ENCODE results near the gene SLC29A2.

The SLC29A2 gene, protein sequence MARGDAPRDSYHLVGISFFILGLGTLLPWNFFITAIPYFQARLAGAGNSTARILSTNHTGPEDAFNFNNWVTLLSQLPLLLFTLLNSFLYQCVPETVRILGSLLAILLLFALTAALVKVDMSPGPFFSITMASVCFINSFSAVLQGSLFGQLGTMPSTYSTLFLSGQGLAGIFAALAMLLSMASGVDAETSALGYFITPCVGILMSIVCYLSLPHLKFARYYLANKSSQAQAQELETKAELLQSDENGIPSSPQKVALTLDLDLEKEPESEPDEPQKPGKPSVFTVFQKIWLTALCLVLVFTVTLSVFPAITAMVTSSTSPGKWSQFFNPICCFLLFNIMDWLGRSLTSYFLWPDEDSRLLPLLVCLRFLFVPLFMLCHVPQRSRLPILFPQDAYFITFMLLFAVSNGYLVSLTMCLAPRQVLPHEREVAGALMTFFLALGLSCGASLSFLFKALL

DNA sequence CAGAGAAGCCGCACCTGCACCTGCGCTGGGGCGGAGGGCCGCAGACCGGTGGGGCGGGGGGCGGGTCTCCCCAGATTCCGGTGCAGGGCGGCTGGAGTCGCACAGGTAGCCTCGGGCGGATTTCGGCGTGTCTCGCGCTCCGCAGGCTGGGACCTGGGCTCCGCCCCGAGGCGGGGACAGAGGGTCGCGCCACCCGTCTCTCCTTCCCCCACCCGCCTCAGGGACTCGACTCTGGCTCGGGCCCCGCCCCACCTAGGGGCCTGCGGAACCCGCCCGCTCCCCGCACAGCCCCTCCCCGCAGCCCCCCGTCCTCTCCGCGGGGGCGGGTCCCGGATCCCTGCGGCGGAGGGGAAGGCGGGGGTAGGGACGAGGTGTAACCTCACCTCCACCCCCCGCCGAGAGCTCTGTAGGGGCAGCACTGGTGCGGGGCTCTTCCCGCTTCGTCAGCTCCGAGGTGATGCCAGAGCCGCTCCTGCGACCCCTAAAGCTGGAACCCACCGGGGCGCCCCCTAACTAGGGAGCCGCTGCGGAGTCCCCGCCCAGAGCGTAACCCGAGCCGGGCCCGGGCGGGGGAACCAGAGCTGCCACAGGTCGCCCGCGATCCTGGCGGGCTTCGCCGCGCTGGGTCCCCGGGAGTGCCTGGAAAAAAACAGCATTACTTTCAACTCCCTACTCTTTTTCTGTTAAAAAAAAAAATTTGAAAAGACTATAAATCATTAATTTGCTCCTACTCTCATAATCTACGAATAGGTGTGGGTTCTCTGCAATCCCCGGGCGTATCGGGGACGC, at the start of gene SLC29A2:
TSS of gene SLC29A2 (minus strand) at position 134 of the 789 bp plus-strand sequence. CDS start 169 bp downstream, outside the sequence.
- Histone ChIP-seq H3K4me1 (ENCODE audit: insufficient read depth, low read length) (peaks cover 14% of the 10 kb centered on the region), H3K27me3 (ENCODE audit: insufficient read depth, low read length) (no peaks in the 10 kb centered on the region), H3K9ac (ENCODE audit: low read depth, low read length) (peak within 1 kb of the TSS; percentile 98), H3K9me3 (ENCODE audit: insufficient read depth, low read depth, low read length) (no peaks in the 10 kb centered on the region), H3K4me3 (ENCODE audit: low read length) (peak within 1 kb of the TSS; percentile 98), H3K27ac (ENCODE audit: low read length) (peak within 1 kb of the TSS; percentile 94), H3K36me3 (ENCODE audit: insufficient read depth, low read depth, low read length) (peaks cover 31% of the 10 kb centered on the region)

DNA sequence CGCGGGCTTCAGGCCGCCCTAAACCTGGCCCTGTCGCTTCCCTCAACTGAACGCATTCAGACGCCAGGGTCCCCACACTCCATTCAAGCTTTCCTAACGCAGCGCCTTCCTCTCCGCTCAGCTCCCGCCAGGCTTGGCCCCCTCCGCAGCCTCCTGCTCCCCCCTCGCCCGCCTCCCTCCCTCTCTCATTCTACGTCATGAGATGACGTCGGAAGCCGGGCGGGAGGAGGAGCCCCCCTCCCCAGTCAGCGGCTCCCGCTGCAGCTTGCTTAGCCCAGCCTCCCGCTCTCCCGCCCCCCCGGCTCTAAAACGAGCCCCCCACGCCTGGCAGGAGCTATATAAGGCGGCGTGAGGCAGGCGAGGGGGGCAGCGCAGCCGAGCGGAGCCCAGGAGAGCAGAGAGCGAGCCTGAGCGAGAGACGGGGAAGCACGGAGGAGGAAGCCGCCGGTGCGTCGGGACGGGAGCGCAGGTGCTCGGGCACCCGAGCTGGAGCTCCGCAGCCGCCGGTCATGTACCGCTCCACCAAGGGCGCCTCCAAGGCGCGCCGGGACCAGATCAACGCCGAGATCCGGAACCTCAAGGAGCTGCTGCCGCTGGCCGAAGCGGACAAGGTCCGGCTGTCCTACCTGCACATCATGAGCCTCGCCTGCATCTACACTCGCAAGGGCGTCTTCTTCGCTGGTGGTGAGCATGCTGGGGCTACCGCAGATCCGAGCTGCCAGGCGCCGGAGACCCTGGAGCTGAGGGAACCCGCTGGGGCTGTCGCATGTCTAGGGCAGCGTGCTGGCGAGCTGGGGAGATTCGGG, 49.3 kb upstream of the SLC29A2 start, which contains the start of gene NPAS4:
TSS of gene NPAS4 (plus strand) at position 365 of the 806 bp plus-strand sequence. CDS start at position 510, 145 bp downstream.
- H3K9me3 ChIP-seq (ENCODE audit: insufficient read depth, low read depth, low read length): no peaks in the 10 kb centered on the region
- peaks cover 5% of the 10 kb centered on the region; the same call in 1 of the 2 replicates for H3K36me3 ChIP-seq (ENCODE audit: insufficient read depth, low read depth, low read length)
- peaks cover 19% of the 10 kb centered on the region for H3K4me1 ChIP-seq (ENCODE audit: insufficient read depth, low read length)
- no peak within 1 kb of the TSS for H3K27ac ChIP-seq (ENCODE audit: low read length)
- H3K27me3 ChIP-seq (ENCODE audit: insufficient read depth, low read length): peaks cover 34% of the 10 kb centered on the region
- H3K4me3 ChIP-seq (ENCODE audit: low read length): peak within 1 kb of the TSS; percentile 68
- H3K9ac ChIP-seq (ENCODE audit: low read depth, low read length): peak within 1 kb of the TSS; percentile 63; the same call in 1 of the 2 replicates

DNA sequence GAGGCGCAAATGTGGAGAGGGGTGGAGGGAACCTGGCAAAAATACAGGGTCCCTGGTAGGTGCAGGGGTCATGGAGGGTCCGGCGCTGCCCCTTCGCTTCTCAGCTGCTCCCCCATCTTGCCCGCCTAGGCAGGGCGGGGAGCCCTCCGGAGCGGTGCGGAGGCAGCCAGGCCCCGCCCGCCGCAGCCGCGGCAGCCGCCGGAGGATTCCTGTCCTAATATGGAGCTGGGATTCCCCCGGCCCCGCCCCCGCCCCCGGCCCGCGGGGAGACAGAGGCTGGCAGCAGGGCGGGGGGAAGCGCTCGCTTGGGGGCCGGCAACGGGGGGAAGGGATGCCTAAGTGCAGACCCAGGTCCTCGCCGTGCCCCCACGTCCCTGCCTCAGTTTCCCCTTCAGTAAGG, 48.3 kb upstream of the SLC29A2 start:
- Histone ChIP-seq H3K4me3 (ENCODE audit: low read length) (peak overlapping the region; percentile 68), H3K27ac (ENCODE audit: low read length) (no peak overlapping the region), H3K36me3 (ENCODE audit: insufficient read depth, low read depth, low read length) (0 out of 2 replicates have a peak, but pooled peaks cover 5% of the 10 kb centered on the region), H3K9ac (ENCODE audit: low read depth, low read length) (peak overlapping the region; percentile 63; the same call in 1 of the 2 replicates), H3K4me1 (ENCODE audit: insufficient read depth, low read length) (peaks cover 24% of the 10 kb centered on the region), H3K9me3 (ENCODE audit: insufficient read depth, low read depth, low read length) (no peaks in the 10 kb centered on the region), H3K27me3 (ENCODE audit: insufficient read depth, low read length) (peaks cover 34% of the 10 kb centered on the region)

DNA sequence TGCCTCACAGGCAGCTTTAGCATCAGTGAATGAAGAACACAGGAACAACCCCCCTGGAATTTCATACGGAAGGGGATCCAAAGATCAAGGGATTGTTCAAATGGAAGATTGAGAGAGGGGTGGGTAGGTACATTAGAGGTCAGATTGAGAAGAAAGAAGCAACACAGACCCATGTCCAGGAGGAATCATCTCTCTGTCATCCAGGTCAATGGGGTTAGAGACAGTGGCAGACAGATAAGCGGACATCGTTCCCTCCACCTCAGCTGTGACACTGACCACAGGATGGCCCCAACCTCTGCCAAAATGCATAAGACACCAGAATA, 47.4 kb upstream of the SLC29A2 start:
- Histone ChIP-seq H3K9ac (ENCODE audit: low read depth, low read length) (no peak overlapping the region), H3K27me3 (ENCODE audit: insufficient read depth, low read length) (peaks cover 34% of the 10 kb centered on the region), H3K36me3 (ENCODE audit: insufficient read depth, low read depth, low read length) (0 out of 2 replicates have a peak, but pooled peaks cover 3% of the 10 kb centered on the region), H3K4me3 (ENCODE audit: low read length) (no peak overlapping the region; the same call in 1 of the 2 replicates), H3K9me3 (ENCODE audit: insufficient read depth, low read depth, low read length) (no peaks in the 10 kb centered on the region), H3K4me1 (ENCODE audit: insufficient read depth, low read length) (peaks cover 32% of the 10 kb centered on the region), H3K27ac (ENCODE audit: low read length) (no peak overlapping the region)

DNA sequence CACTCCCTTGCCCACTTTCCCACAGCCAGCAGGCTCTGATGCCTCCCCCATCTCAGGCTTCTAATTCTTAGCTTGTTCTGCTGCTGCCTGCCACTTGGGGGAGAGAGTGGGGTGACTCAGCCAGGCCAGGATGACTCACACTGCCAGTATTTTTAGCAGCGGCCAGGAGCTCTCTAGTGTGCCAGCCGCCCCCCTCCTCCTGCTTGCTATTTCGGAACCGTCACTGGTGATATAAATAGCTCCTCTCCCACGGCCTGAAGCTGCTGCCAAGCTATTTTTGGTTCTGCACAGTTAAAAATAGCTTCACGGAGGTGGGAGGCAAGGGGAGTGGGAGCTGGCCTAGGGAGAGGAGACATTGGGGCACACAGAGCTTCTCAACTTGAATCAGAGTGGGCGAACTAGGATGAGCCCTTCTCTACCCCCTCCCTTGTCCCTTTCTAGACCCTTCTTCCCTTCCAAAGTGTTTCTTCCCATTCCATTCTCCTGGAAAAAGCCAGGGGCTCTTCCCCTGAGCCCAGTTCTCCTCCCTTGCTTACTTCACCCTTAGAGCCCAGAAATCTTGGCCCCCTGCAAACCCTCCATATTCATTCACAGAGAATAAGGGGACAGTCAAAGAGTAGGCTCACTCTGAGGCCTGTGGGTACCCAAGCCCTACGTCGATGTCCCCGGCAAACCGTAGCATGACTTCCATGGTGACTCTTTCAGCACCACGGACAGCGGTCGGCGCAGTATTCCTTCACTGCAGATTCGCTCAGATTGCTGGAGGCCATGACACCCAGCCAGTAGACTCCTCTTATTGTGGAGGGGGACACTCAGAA, 46.8 kb upstream of the SLC29A2 start:
- Histone ChIP-seq H3K4me3 (ENCODE audit: low read length) (peak overlapping the region; percentile 29; the same call in 1 of the 2 replicates), H3K27ac (ENCODE audit: low read length) (no peak overlapping the region), H3K36me3 (ENCODE audit: insufficient read depth, low read depth, low read length) (no peaks in the 10 kb centered on the region), H3K27me3 (ENCODE audit: insufficient read depth, low read length) (peaks cover 34% of the 10 kb centered on the region), H3K4me1 (ENCODE audit: insufficient read depth, low read length) (peaks cover 38% of the 10 kb centered on the region), H3K9me3 (ENCODE audit: insufficient read depth, low read depth, low read length) (no peaks in the 10 kb centered on the region), H3K9ac (ENCODE audit: low read depth, low read length) (peak overlapping the region; percentile 45; the same call in 1 of the 2 replicates)

DNA sequence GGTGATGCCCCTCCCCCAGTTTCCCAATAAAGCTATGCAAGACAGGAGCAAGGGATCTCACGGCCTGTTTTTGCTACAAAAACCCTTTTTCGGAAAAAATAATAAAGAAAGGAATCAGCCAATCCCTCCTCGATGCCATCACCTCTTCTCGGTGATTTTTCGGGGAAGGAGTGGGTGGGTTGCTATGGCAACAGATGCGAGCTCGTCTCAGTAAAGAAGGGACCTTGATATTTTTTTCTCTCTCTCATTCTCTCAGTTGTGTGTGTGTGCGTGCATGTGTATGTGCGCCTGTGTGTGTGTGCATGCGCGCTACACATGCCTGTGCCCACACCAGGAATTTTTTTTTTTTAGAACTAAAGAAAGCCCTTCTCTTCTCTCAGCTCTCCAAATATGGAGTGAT, 45.4 kb upstream of the SLC29A2 start:
- Histone ChIP-seq H3K4me1 (ENCODE audit: insufficient read depth, low read length) (peaks cover 40% of the 10 kb centered on the region), H3K27me3 (ENCODE audit: insufficient read depth, low read length) (peaks cover 34% of the 10 kb centered on the region), H3K9me3 (ENCODE audit: insufficient read depth, low read depth, low read length) (no peaks in the 10 kb centered on the region), H3K9ac (ENCODE audit: low read depth, low read length) (no peak overlapping the region), H3K27ac (ENCODE audit: low read length) (no peak overlapping the region), H3K36me3 (ENCODE audit: insufficient read depth, low read depth, low read length) (no peaks in the 10 kb centered on the region; the same call in 1 of the 2 replicates), H3K4me3 (ENCODE audit: low read length) (no peak overlapping the region)

DNA sequence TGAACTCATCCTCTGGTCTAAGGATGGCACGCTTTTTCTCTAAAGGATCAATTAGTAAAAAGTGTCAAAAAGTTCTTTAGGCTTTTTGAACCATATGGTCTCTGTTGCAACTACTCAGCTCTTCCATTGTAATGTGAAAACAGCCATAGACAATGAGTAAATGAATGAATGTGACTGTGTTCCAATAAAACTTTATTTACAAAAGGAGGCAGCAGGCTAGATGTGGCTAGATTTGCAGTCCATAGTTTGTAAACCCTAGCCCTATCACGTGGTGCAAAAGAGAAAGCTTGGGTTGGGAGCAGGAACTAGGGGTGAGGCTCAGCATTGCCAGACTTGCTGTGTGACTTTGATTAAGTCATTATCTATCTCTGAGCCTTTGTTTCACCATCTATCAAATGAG, 43.9 kb upstream of the SLC29A2 start:
- no peaks in the 10 kb centered on the region for H3K9me3 ChIP-seq (ENCODE audit: insufficient read depth, low read depth, low read length)
- peaks cover 22% of the 10 kb centered on the region for H3K27me3 ChIP-seq (ENCODE audit: insufficient read depth, low read length)
- H3K9ac ChIP-seq (ENCODE audit: low read depth, low read length): no peak overlapping the region
- no peak overlapping the region for H3K27ac ChIP-seq (ENCODE audit: low read length)
- no peaks in the 10 kb centered on the region; the same call in 1 of the 2 replicates for H3K36me3 ChIP-seq (ENCODE audit: insufficient read depth, low read depth, low read length)
- H3K4me1 ChIP-seq (ENCODE audit: insufficient read depth, low read length): peaks cover 47% of the 10 kb centered on the region
- H3K4me3 ChIP-seq (ENCODE audit: low read length): no peak overlapping the region

DNA sequence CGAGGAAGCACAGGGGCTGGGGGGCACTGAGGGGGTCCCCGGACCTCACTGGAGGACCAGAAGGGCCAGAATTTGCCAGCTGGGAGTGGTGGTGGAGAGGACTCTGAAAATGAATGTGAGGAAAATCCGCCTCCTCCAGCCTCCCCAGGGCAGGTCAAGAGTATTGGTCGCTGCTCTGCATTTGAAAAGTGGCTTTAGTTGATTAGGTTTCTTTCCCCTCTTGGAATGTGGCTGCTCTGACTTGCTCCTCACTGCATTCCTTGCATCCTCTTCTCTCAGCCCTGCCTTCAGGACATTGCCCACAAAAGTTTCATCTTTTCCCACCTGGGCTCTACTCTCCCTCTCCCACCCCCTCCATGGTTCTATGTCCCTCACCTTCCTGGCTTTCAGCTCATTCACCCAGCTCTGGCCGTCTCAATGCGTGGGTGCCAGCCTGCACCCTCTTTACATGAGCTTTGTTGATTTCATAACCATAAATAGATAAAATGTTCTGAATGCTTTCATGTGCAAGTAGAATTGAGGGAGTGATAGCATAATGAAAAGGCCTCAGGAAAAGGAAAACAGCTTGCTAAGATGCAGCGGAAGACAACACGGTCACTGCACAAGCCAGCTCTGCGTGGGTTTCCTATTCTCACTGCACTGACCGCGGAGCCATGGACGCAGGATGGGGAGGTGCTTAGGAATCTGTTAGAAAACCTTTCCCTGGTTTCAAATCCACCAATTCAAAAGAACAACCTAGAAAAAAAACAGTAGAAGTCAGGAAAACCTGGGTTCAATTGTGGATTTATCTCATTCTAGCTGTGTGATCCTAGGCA, 42.8 kb upstream of the SLC29A2 start:
- Histone ChIP-seq H3K9ac (ENCODE audit: low read depth, low read length) (peak overlapping the region; percentile 61), H3K9me3 (ENCODE audit: insufficient read depth, low read depth, low read length) (no peaks in the 10 kb centered on the region), H3K4me3 (ENCODE audit: low read length) (peak overlapping the region; percentile 43; the same call in 1 of the 2 replicates), H3K36me3 (ENCODE audit: insufficient read depth, low read depth, low read length) (no peaks in the 10 kb centered on the region; the same call in 1 of the 2 replicates), H3K27ac (ENCODE audit: low read length) (peak overlapping the region; percentile 41), H3K27me3 (ENCODE audit: insufficient read depth, low read length) (peaks cover 17% of the 10 kb centered on the region), H3K4me1 (ENCODE audit: insufficient read depth, low read length) (peaks cover 43% of the 10 kb centered on the region)

DNA sequence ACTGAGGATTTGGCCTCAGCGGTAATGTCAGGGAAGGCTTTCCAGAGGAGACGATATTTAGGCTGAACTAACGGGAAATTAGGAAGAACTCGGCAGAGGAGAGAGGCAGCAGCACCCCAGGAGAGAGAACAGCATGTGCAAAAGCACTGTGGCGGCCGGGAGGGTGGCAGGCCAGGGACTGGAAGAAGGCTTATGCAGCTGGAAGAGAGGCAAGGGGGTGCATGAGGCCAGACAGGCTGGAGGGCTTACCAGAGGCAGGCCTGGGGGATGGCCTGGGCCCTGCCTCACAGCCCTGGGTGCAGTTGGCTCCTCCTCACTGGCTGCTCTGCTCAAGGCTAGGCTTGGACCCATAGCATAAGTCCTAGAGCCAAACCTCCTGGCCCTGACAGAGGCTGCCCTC, 41.6 kb upstream of the SLC29A2 start:
- Histone ChIP-seq H3K9me3 (ENCODE audit: insufficient read depth, low read depth, low read length) (no peaks in the 10 kb centered on the region), H3K9ac (ENCODE audit: low read depth, low read length) (peak overlapping the region; percentile 61; the same call in 1 of the 2 replicates), H3K27me3 (ENCODE audit: insufficient read depth, low read length) (peaks cover 7% of the 10 kb centered on the region; the same call in 1 of the 2 replicates)

DNA sequence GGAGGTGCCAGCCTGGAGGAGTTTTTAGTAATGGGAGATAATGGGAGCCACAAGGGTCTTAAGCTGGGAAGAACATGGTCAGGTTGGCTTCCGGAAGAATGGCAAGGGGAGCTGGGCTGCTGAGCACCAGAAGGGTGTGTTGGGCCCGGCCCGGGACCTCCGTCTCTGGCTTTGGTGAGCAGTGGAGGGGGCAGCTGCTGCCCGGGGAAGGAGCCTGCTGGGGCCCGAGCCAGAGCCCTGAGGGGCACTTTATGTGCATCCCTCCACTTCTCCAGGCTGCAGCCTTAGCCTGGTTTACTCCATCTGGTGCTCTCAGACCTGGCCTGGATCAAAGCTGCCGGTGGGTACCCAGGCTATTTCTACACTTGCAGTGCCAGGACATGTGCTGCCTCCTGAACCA, 40.5 kb upstream of the SLC29A2 start:
- Histone ChIP-seq H3K27ac (ENCODE audit: low read length) (no peak overlapping the region), H3K4me3 (ENCODE audit: low read length) (peak overlapping the region; percentile 43; the same call in 1 of the 2 replicates), H3K9ac (ENCODE audit: low read depth, low read length) (no peak overlapping the region), H3K4me1 (ENCODE audit: insufficient read depth, low read length) (peaks cover 28% of the 10 kb centered on the region), H3K9me3 (ENCODE audit: insufficient read depth, low read depth, low read length) (no peaks in the 10 kb centered on the region), H3K27me3 (ENCODE audit: insufficient read depth, low read length) (peaks cover 7% of the 10 kb centered on the region), H3K36me3 (ENCODE audit: insufficient read depth, low read depth, low read length) (no peaks in the 10 kb centered on the region; the same call in 1 of the 2 replicates)

More for the DNA sequence above, 41.6 kb upstream of the SLC29A2 start:
- Histone ChIP-seq H3K4me3 (ENCODE audit: low read length) (no peak overlapping the region), H3K4me1 (ENCODE audit: insufficient read depth, low read length) (peaks cover 33% of the 10 kb centered on the region), H3K36me3 (ENCODE audit: insufficient read depth, low read depth, low read length) (no peaks in the 10 kb centered on the region; the same call in 1 of the 2 replicates), H3K27ac (ENCODE audit: low read length) (no peak overlapping the region)

Data from iPS-20b (cell line).